Measurements from ENCODE around the gene ZMYND12. TPM values are rescaled to one million over a fixed set of nuclear protein-coding genes. Genes with fewer than 3 reads are reported as not detected.

ZMYND12 gene
- total RNA-seq, 2 donors from 2014 or later = 2.9 to 3.5 TPM

DNA sequence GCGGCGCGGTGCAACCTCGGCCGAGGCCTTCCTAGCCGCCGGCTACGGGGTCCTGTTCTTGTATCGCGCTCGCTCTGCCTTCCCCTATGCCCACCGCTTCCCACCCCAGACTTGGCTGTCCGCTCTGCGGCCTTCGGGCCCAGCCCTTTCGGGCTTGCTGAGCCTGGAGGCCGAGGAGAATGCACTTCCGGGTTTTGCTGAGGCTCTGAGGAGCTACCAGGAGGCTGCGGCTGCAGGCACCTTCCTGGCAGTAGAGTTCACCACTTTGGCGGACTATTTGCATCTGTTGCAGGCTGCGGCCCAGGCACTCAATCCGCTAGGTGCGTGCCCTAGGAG is 900 bp upstream of the ZMYND12 start:
- no peak for TF ChIP-seq CTCF (IDR thresholded peaks at IDR 0.05)
- Histone ChIP-seq H3K4me1 (peaks cover 8% of the 10 kb centered on the region), H3K36me3 (peaks cover 4% of the 10 kb centered on the region), H3K4me3 (peak overlapping the region; percentile 76), H3K9me3 (no peaks in the 10 kb centered on the region), H3K27ac (peak overlapping the region; percentile 90), H3K27me3 (no peaks in the 10 kb centered on the region), H3K9ac (ENCODE audit: low read depth in 2 of 2, low read length in 2 of 2) (peak overlapping the region; percentile 90 to 97)
- intact Hi-C loops (cut with DNase I) = no loop called here
- DNase-seq = peak; percentile 74

DNA sequence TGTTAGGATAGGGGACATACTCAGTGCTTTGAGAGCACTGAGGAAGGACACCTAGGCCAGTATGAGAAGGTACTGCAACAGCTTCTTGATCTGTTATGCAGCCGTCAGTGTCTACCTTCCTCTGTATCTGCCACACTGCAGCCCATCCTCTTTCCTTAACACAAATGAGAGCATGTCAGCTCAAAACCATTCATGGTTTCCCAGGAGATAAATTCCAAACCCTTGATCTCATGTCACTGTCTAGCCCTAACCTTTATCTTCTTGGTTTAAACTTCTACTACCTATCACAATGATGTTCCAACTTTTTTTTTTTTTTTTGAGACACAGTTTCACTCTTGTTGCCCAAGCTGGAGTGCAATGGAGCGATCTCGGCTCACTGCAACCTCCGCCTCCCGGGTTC is 1.4 kb downstream of the ZMYND12 start:
- peaks cover 8% of the 10 kb centered on the region for H3K4me1 ChIP-seq
- intact Hi-C loops (cut with DNase I) = no loop called here
- H3K27ac ChIP-seq = no peak overlapping the region
- H3K9me3 ChIP-seq = no peaks in the 10 kb centered on the region
- no peak overlapping the region for H3K4me3 ChIP-seq
- no peak for DNase-seq
- TF ChIP-seq CTCF (IDR thresholded peaks at IDR 0.05) = no peak
- no peak overlapping the region for H3K9ac ChIP-seq (ENCODE audit: low read depth in 2 of 2, low read length in 2 of 2)
- no peaks in the 10 kb centered on the region for H3K27me3 ChIP-seq
- no peaks in the 10 kb centered on the region for H3K36me3 ChIP-seq

DNA sequence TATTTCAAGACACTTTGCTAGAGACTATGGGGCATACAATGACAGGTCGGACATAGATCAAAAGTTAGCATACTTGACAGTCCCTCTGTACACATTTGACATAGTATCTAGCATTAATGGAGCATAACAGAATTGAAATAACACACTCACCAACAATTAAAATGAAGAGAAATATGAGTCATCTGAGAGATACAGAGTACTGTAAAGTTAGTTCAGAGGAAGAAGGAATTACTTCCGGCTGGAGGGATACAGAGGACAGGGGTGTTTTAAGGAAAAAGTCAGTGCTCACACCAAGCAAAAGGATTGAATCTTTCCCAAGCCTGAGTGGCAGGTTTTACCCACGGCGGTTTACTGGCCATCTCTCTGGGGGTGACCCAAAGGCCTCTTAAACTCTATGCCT is 2.4 kb downstream of the ZMYND12 start:
- no peak overlapping the region for H3K9ac ChIP-seq (ENCODE audit: low read depth in 2 of 2, low read length in 2 of 2)
- H3K36me3 ChIP-seq = no peaks in the 10 kb centered on the region
- no peaks in the 10 kb centered on the region for H3K9me3 ChIP-seq
- no peaks in the 10 kb centered on the region for H3K27me3 ChIP-seq
- peaks cover 8% of the 10 kb centered on the region for H3K4me1 ChIP-seq
- H3K27ac ChIP-seq = no peak overlapping the region
- DNase-seq = no peak
- H3K4me3 ChIP-seq = no peak overlapping the region
- TF ChIP-seq CTCF (IDR thresholded peaks at IDR 0.05) = no peak
- intact Hi-C loops (cut with DNase I) = no loop called here

DNA sequence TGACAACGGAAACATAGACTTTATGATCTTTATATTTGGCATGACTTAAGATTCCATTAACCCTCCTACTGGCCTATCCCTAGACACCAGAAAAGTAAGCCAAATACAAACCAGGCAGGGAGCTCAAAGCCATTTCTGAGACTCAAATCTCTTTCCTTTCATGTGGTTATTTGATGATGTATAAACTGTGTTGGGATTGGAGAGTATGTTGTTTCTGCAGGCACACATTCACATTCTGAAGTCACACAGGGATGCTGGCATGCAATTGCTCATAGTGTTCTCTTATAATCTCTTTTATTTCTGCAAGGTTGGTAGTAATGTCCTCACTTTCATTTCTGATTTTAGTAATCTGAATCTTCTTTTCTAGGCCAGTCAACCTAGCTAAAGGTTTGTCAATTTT is 5.8 kb downstream of the ZMYND12 start:
- intact Hi-C loops (cut with DNase I) = no loop called here

DNA sequence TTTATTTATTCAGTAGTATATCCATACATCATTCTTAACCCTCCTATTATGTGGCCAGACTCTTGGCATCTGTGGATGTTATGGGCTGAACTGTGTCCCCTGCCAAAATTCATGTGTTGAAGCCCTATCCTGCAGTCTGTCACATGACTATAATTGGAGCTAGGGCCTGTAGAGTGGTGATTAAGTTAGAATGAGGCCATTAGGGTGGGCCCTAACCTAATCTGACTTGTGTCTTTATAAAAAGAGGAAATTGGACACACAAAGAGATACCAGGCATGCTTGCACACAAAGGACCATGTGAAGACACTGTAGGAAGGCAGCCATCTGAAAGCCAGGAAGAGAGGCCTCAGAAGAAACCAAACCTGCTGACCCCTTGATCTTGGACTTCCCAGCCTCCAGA is 6.6 kb downstream of the ZMYND12 start:
- DNase-seq = no peak
- H3K4me1 ChIP-seq = no peaks in the 10 kb centered on the region
- H3K36me3 ChIP-seq = no peaks in the 10 kb centered on the region
- intact Hi-C loops (cut with DNase I) = no loop called here
- TF ChIP-seq CTCF (IDR thresholded peaks at IDR 0.05) = no peak
- H3K27ac ChIP-seq = no peak overlapping the region
- H3K9ac ChIP-seq (ENCODE audit: low read depth in 2 of 2, low read length in 2 of 2) = no peak overlapping the region
- no peaks in the 10 kb centered on the region for H3K27me3 ChIP-seq
- no peak overlapping the region for H3K4me3 ChIP-seq
- H3K9me3 ChIP-seq = no peaks in the 10 kb centered on the region

More for the DNA sequence above, 5.8 kb downstream of the ZMYND12 start:
- no peak overlapping the region for H3K27ac ChIP-seq
- DNase-seq = no peak
- H3K27me3 ChIP-seq = no peaks in the 10 kb centered on the region
- H3K36me3 ChIP-seq = no peaks in the 10 kb centered on the region
- H3K4me3 ChIP-seq = no peak overlapping the region
- H3K4me1 ChIP-seq = no peaks in the 10 kb centered on the region
- no peak overlapping the region for H3K9ac ChIP-seq (ENCODE audit: low read depth in 2 of 2, low read length in 2 of 2)
- no peaks in the 10 kb centered on the region for H3K9me3 ChIP-seq
- TF ChIP-seq CTCF (IDR thresholded peaks at IDR 0.05) = no peak

- Histone ChIP-seq H3K4me1 (no peaks in the 10 kb centered on the region), H3K9me3 (no peaks in the 10 kb centered on the region), H3K27ac (no peak overlapping the region), H3K36me3 (no peaks in the 10 kb centered on the region), H3K27me3 (no peaks in the 10 kb centered on the region), H3K9ac (ENCODE audit: low read depth in 2 of 2, low read length in 2 of 2) (no peak overlapping the region), H3K4me3 (no peak overlapping the region)
- no peak for DNase-seq
- intact Hi-C loops (cut with DNase I) = no loop called here
- no peak for TF ChIP-seq CTCF (IDR thresholded peaks at IDR 0.05)
These were observed 13.2 kb downstream of the ZMYND12 start for GRCh38 chr1:42442662-42443061.
